Measurements from ENCODE around the gene KIZ.

KIZ gene

GRCh38 chr20:21105429-21106170, 20.3 kb upstream of the KIZ start:
- DNase-seq = no peak

GRCh38 chr20:21106171-21107017, 19.5 kb upstream of the KIZ start, which contains the start of gene LINC00237:
Gene LINC00237 (minus strand): TSS chr20:21106358.
- DNase-seq = no peak

- no peak for DNase-seq
These were observed 16.7 kb upstream of the KIZ start for GRCh38 chr20:21109144-21109543.

GRCh38 chr20:21110811-21111210, 15.1 kb upstream of the KIZ start:
- DNase-seq = no peak

- DNase-seq = no peak
These were observed 14.5 kb upstream of the KIZ start for GRCh38 chr20:21111416-21111815.

- DNase-seq = no peak
These were observed 12.2 kb upstream of the KIZ start for GRCh38 chr20:21113697-21114096.

GRCh38 chr20:21114584-21114983, 11.3 kb upstream of the KIZ start:
- no peak for DNase-seq

GRCh38 chr20:21117521-21117920, 8.4 kb upstream of the KIZ start:
- DNase-seq = no peak

GRCh38 chr20:21118138-21118537, 7.7 kb upstream of the KIZ start:
- DNase-seq = no peak

- DNase-seq = no peak
These were observed 7.1 kb upstream of the KIZ start for GRCh38 chr20:21118782-21119181.

GRCh38 chr20:21124190-21124589, 1.7 kb upstream of the KIZ start:
- no peak for DNase-seq

GRCh38 chr20:21125072-21125848, 622 bp upstream of the KIZ start:
- peak; percentile 54 for DNase-seq

- no peak for DNase-seq
These were observed 644 bp downstream of the KIZ start for GRCh38 chr20:21126581-21126870.

GRCh38 chr20:21127201-21127981, 1.5 kb downstream of the KIZ start:
- no peak for DNase-seq

- DNase-seq = no peak
These were observed 4.0 kb downstream of the KIZ start for GRCh38 chr20:21129861-21130260.

GRCh38 chr20:21133404-21133803, 7.5 kb downstream of the KIZ start:
- DNase-seq = no peak

- DNase-seq = no peak
These were observed 8.2 kb downstream of the KIZ start for GRCh38 chr20:21133917-21134622.

GRCh38 chr20:21134883-21135493, 9.1 kb downstream of the KIZ start:
- DNase-seq = no peak

GRCh38 chr20:21136015-21136732, 10.3 kb downstream of the KIZ start:
- no peak for DNase-seq

GRCh38 chr20:21137078-21137477, 11.2 kb downstream of the KIZ start:
- peak; percentile 8 for DNase-seq
